Measurements from ENCODE around the gene UQCC5. TPM values are rescaled to one million over a fixed set of nuclear protein-coding genes. Genes with fewer than 3 reads are reported as not detected.

The UQCC5 gene
- polyA plus RNA-seq, 2 of the 4 experiments (the other 2 are of a cell fraction), result 11.7 to 63.3 TPM

DNA sequence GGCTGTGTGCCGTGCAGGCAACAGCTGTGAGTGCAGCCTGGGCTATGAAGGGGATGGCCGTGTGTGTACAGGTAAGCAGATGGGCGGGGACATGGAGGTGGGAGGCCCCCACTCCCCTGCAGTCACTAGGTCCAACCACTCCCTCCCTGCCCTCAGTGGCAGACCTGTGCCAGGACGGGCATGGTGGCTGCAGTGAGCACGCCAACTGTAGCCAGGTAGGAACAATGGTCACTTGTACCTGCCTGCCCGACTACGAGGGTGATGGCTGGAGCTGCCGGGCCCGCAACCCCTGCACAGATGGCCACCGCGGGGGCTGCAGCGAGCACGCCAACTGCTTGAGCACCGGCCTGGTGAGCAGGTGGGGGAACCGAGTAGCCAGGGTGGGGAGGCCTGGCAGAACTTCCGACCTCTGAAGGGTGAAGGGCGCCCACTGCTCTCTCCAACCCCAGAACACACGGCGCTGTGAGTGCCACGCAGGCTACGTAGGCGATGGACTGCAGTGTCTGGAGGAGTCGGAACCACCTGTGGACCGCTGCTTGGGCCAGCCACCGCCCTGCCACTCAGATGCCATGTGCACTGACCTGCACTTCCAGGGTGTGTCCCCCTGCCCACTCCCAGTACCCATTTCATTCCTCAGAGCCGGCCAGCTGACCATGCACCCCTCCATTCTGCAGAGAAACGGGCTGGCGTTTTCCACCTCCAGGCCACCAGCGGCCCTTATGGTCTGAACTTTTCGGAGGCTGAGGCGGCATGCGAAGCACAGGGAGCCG, 14.3 kb upstream of the UQCC5 start:
- CTCF ChIA-PET, result interaction anchor here (2.0 kb wide), 1 partner anchor 14 kb away, joined by 6 read pairs; the partner anchor contains the start of gene UQCC5
- WGBS (ENCODE audit: missing lambda C conversion rate), result 95% methylated on average over 28 of the region's 33 CpGs
- no peak for FAIRE-seq
- no peak for DNase-seq (ENCODE audit: low read depth in 1 of 2, low spot score in 1 of 2)
- POLR2A ChIA-PET, result no interaction called here
- TF ChIP-seq HOXA7 (CRISPR knock-in tag; IDR thresholded peaks at IDR 0.05) (no peak), EP300 (IDR thresholded peaks at IDR 0.05) (no peak)
- no peak overlapping the region for H3K4me2 ChIP-seq
- no peak overlapping the region for H3K27ac ChIP-seq
- no peak overlapping the region for H3K4me3 ChIP-seq
- no peaks in the 10 kb centered on the region for H3K4me1 ChIP-seq
- ATAC-seq, result no peak
- no peaks in the 10 kb centered on the region for H3K9me3 ChIP-seq

GRCh38 chr3:52522651-52523251, 13.7 kb upstream of the UQCC5 start:
- no peak for ATAC-seq
- CTCF ChIA-PET, result interaction anchor here (2.0 kb wide), 1 partner anchor 13 kb away, joined by 6 read pairs; the partner anchor contains the start of gene UQCC5
- H3K27ac ChIP-seq, result no peak overlapping the region
- no peaks in the 10 kb centered on the region for H3K9me3 ChIP-seq
- H3K4me3 ChIP-seq, result no peak overlapping the region
- TF ChIP-seq PHF8 (IDR thresholded peaks at IDR 0.05; ENCODE audit: borderline replicate concordance, low read depth) (no peak), BHLHE40 (IDR thresholded peaks at IDR 0.05; ENCODE audit: low read depth, low read length) (no peak), HOXB5 (CRISPR knock-in tag; IDR thresholded peaks at IDR 0.05) (no peak), ESRRA (IDR thresholded peaks at IDR 0.05; ENCODE audit: borderline replicate concordance, low read length) (no peak), ZNF302 (CRISPR knock-in tag; IDR thresholded peaks at IDR 0.05) (no peak), JUNB (IDR thresholded peaks at IDR 0.05) (no peak), MYC (IDR thresholded peaks at IDR 0.05; ENCODE audit: borderline replicate concordance, low read length) (no peak), CEBPB (IDR thresholded peaks at IDR 0.05) (no peak), ZSCAN20 (CRISPR knock-in tag; IDR thresholded peaks at IDR 0.05) (no peak), KDM5A (IDR thresholded peaks at IDR 0.05) (no peak), JUN (IDR thresholded peaks at IDR 0.05) (no peak)
- TF ChIP-seq, protein P1, sequence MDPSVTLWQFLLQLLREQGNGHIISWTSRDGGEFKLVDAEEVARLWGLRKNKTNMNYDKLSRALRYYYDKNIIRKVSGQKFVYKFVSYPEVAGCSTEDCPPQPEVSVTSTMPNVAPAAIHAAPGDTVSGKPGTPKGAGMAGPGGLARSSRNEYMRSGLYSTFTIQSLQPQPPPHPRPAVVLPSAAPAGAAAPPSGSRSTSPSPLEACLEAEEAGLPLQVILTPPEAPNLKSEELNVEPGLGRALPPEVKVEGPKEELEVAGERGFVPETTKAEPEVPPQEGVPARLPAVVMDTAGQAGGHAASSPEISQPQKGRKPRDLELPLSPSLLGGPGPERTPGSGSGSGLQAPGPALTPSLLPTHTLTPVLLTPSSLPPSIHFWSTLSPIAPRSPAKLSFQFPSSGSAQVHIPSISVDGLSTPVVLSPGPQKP (IDR thresholded peaks at IDR 0.05; ENCODE audit: low read depth, low read length), result no peak
- FAIRE-seq, result no peak
- H3K4me2 ChIP-seq, result no peak overlapping the region
- POLR2A ChIA-PET, result no interaction called here
- no peak for DNase-seq (ENCODE audit: low read depth in 1 of 2, low spot score in 1 of 2)
- no peaks in the 10 kb centered on the region for H3K4me1 ChIP-seq
- 82% methylated on average over 2 of the region's 14 CpGs for WGBS (ENCODE audit: missing lambda C conversion rate)

DNA sequence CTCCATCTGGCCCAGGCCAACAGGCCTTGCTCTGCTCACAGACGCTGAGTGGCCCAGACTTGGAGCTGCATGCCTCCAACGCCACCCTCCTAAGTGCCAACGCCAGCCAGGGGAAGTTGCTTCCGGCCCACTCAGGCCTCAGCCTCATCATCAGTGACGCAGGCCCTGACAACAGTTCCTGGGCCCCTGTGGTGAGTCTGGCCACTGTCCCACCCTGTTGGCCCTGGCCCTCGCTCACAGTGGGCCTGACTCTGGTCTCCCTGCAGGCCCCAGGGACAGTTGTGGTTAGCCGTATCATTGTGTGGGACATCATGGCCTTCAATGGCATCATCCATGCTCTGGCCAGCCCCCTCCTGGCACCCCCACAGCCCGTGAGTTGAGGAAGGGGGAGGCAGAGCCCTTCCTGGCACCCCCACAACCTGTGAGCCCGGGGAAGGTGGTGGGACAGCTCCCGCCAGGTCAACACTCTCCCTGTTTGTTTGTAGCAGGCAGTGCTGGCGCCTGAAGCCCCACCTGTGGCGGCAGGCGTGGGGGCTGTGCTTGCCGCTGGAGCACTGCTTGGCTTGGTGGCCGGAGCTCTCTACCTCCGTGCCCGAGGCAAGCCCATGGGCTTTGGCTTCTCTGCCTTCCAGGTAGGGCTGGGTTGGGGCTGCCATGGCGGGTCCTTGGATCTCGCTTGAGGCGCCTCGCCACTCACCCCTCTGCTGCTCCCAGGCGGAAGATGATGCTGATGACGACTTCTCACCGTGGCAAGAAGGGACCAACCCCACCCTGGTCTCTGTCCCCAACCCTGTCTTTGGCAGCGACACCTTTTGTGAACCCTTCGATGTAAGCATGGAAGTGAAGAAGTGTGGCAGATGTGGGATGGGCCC, 12.8 kb upstream of the UQCC5 start:
- no peak overlapping the region for H3K4me2 ChIP-seq
- TF ChIP-seq POLR2AphosphoS2 (conservative IDR thresholded peaks at IDR 0.05; ENCODE audit: low read length) (no peak), GATA3 (IDR thresholded peaks at IDR 0.05; ENCODE audit: borderline replicate concordance) (no peak), JUNB (IDR thresholded peaks at IDR 0.05) (no peak), RARB (CRISPR knock-in tag; IDR thresholded peaks at IDR 0.05) (no peak), MAFK (IDR thresholded peaks at IDR 0.05; ENCODE audit: partially characterized antibody) (no peak), FOSB (CRISPR knock-in tag; IDR thresholded peaks at IDR 0.05) (no peak), ZC3H11A (IDR thresholded peaks at IDR 0.05) (no peak), ZSCAN20 (CRISPR knock-in tag; IDR thresholded peaks at IDR 0.05) (no peak), PHF8 (IDR thresholded peaks at IDR 0.05; ENCODE audit: borderline replicate concordance, low read depth) (no peak), MAZ (IDR thresholded peaks at IDR 0.05; ENCODE audit: borderline replicate concordance, low read depth, low read length) (no peak), EHMT2 (IDR thresholded peaks at IDR 0.05; ENCODE audit: low read depth) (no peak), JUN (IDR thresholded peaks at IDR 0.05) (no peak), E2F6 (IDR thresholded peaks at IDR 0.05; ENCODE audit: borderline replicate concordance, low read depth) (no peak), HEYL (CRISPR knock-in tag; IDR thresholded peaks at IDR 0.05) (no peak), RFX5 (IDR thresholded peaks at IDR 0.05) (no peak), NR3C1 (IDR thresholded peaks at IDR 0.05) (no peak)
- TF ChIP-seq, protein P1 (IDR thresholded peaks at IDR 0.05; ENCODE audit: low read depth, low read length), result no peak
- TF ChIP-seq, protein P2, sequence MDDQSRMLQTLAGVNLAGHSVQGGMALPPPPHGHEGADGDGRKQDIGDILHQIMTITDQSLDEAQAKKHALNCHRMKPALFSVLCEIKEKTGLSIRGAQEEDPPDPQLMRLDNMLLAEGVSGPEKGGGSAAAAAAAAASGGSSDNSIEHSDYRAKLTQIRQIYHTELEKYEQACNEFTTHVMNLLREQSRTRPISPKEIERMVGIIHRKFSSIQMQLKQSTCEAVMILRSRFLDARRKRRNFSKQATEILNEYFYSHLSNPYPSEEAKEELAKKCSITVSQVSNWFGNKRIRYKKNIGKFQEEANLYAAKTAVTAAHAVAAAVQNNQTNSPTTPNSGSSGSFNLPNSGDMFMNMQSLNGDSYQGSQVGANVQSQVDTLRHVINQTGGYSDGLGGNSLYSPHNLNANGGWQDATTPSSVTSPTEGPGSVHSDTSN (IDR thresholded peaks at IDR 0.05), result no peak
- TF ChIP-seq, protein P3, sequence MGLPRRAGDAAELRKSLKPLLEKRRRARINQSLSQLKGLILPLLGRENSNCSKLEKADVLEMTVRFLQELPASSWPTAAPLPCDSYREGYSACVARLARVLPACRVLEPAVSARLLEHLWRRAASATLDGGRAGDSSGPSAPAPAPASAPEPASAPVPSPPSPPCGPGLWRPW (IDR thresholded peaks at IDR 0.05), result no peak

More for the DNA sequence above, 12.8 kb upstream of the UQCC5 start:
- no peaks in the 10 kb centered on the region for H3K9me3 ChIP-seq
- no peak overlapping the region for H3K4me3 ChIP-seq
- no peak overlapping the region for H3K27ac ChIP-seq
- 92% methylated on average over 12 of the region's 26 CpGs for WGBS (ENCODE audit: missing lambda C conversion rate)
- no peaks in the 10 kb centered on the region for H3K4me1 ChIP-seq
- POLR2A ChIA-PET, result no interaction called here
- CTCF ChIA-PET, result interaction anchor here (0.6 to 2.0 kb wide), 2 partner anchors 12 to 19 kb away, joined by 3 to 6 read pairs; partner anchors contain the start of gene UQCC5
- DNase-seq (ENCODE audit: low read depth in 1 of 2, low spot score in 1 of 2) (no peak), ATAC-seq (no peak), FAIRE-seq (no peak)
